RWPE2 (cell line): ENCODE measurements around the gene HGD.

ENCODE experiments used
- ATAC-seq: fragments of 200-7000 bp; cut with Tn5 transposase; 3 replicates; pipeline ENCODE4 v1.9.1; 2021; ENCODE audit warnings: low read depth
- DNase-seq: peaks from one replicate; pipeline ENCODE4 v3.0.0-alpha.2; 2020; ENCODE audit warnings: low spot score
- H3K27ac ChIP-seq: fragments of 450-650 bp; 2 replicates; pipeline ENCODE4 v1.5.1; 2017; ENCODE audit warnings: mild to moderate bottlenecking; ENCODE audit not compliant: poor library complexity, severe bottlenecking
- H3K27me3 ChIP-seq: fragments of 250-450 bp; sonication (Bioruptor Pico); 2 replicates; pipeline ENCODE4 v1.5.1; 2021; ENCODE audit warnings: mild to moderate bottlenecking, moderate library complexity; ENCODE audit not compliant: insufficient read depth, poor library complexity, severe bottlenecking
- H3K36me3 ChIP-seq: fragments of 250-450 bp; sonication (Bioruptor Pico); 2 replicates; pipeline ENCODE4 v1.5.1; 2020; ENCODE audit warnings: low read depth, mild to moderate bottlenecking, moderate library complexity
- H3K4me1 ChIP-seq: fragments of 250-450 bp; sonication (Bioruptor Pico); 2 replicates; pipeline ENCODE4 v1.5.1; 2021; ENCODE audit warnings: mild to moderate bottlenecking, moderate library complexity; ENCODE audit not compliant: insufficient read depth, poor library complexity, severe bottlenecking
- H3K4me3 ChIP-seq: fragments of 250-450 bp; sonication (Bioruptor Pico); 2 replicates; pipeline ENCODE4 v1.5.1; 2021; ENCODE audit warnings: mild to moderate bottlenecking, moderate library complexity; ENCODE audit not compliant: severe bottlenecking
- H3K9me3 ChIP-seq: fragments of 250-450 bp; sonication (Bioruptor Pico); 2 replicates; pipeline ENCODE4 v1.5.1; 2021; ENCODE audit warnings: mild to moderate bottlenecking, moderate library complexity; ENCODE audit not compliant: severe bottlenecking
- TF ChIP-seq, protein P1 (sequence below): fragments of 450-650 bp; IDR thresholded peaks from one replicate; pipeline ENCODE4 v1.5.1; 2017; ENCODE audit warnings: mild to moderate bottlenecking, moderate library complexity; ENCODE audit not compliant: poor library complexity, severe bottlenecking

HGD gene

DNA sequence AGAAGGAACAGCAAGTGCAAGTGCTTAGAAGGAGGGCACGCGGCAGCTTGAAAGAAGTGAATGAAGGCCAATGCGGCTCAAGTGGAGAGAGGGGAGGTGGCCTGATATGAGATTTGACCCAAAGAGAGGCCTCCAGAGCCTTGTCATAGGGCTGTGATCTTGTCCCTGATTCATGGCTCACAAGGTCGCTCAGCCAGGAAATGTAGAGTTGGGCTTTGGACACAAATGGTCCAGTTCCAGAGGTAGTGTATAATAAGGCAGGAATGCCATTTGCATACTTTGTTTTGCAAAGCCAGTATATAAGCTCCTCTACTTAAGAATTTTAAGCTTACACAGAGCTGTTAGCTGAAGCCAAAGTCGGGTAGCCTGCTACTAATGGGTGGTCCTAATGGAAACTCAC, 33.7 kb downstream of the HGD start:
- TF ChIP-seq, protein P1, sequence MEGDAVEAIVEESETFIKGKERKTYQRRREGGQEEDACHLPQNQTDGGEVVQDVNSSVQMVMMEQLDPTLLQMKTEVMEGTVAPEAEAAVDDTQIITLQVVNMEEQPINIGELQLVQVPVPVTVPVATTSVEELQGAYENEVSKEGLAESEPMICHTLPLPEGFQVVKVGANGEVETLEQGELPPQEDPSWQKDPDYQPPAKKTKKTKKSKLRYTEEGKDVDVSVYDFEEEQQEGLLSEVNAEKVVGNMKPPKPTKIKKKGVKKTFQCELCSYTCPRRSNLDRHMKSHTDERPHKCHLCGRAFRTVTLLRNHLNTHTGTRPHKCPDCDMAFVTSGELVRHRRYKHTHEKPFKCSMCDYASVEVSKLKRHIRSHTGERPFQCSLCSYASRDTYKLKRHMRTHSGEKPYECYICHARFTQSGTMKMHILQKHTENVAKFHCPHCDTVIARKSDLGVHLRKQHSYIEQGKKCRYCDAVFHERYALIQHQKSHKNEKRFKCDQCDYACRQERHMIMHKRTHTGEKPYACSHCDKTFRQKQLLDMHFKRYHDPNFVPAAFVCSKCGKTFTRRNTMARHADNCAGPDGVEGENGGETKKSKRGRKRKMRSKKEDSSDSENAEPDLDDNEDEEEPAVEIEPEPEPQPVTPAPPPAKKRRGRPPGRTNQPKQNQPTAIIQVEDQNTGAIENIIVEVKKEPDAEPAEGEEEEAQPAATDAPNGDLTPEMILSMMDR = no peak
- Histone ChIP-seq H3K9me3 (no peaks in the 10 kb centered on the region), H3K4me1 (no peaks in the 10 kb centered on the region), H3K4me3 (no peak overlapping the region), H3K36me3 (no peaks in the 10 kb centered on the region), H3K27me3 (no peaks in the 10 kb centered on the region), H3K27ac (no peak overlapping the region)
- DNase-seq (no peak), ATAC-seq (no peak)

DNA sequence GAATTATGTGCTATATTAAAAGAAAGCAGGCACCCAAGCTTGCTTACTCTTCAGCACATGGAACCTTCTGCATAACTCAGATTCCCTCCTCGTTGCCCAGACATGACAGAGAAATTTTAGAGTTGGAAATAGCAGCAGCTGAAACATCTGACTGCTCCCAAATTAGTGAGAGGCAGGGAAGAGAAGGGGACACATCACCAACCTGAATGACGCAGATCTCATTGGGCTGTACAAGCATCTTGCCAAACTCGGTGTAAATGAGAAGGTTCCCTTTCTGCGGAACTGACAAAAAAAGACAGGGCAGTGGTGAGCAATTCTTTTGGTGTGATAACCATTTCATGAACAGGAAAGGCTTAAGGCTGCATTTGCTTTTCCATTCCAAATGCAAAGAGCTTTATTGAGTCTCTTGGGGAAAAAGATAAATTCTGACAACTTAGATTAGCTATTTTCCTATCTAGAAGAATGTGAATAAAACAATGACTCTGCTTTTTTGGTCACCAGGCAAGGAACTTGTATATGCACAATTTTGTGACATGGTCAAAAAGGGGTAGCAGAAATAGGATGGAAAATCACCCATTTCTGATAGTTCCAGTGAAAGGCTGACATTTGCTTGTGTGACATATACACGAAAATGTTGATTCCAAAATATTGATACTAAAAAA, 35.1 kb downstream of the HGD start:
- ATAC-seq (no peak), DNase-seq (no peak)
- H3K27me3 ChIP-seq = no peaks in the 10 kb centered on the region
- no peaks in the 10 kb centered on the region for H3K4me1 ChIP-seq
- H3K36me3 ChIP-seq = no peaks in the 10 kb centered on the region
- TF ChIP-seq, protein P1 = no peak
- H3K27ac ChIP-seq = no peak overlapping the region
- H3K9me3 ChIP-seq = no peaks in the 10 kb centered on the region
- no peak overlapping the region for H3K4me3 ChIP-seq

DNA sequence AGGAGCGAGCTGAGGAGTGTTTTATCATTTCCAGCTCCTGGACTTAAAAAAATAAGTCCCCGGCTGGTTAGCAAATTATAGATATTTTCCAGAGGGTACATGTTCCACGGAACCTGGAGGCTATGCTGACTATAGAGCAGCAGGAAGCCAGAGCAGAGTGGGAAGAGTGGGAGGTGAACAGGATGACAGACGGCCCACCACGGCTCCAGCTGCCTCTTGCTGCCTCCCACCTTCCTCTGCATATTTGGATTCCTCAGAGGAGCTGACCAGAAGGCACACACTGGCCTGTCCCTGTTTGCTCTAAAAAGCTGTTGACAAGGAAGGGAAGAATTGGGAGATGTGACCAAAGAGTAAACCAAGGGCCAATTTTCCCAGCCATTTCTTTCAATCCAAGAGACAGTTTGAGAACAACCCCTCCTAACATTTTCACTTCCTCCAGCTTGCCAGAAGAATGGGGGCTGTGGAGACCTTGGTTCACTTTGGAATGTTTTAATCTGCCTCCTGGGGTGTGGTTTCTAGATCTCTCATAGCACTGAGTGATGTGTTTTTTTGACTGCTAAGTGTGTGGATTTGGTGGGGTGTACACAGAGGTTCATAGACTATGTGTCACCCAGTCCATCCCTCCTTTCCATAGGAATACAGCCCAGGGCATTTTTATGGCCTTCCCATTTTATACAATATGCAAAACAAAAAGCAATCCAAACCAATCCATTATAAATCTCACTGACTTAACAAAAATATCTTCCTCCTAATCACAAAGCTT, 36.8 kb downstream of the HGD start:
- no peak overlapping the region for H3K4me3 ChIP-seq
- ATAC-seq (no peak), DNase-seq (no peak)
- H3K36me3 ChIP-seq = no peaks in the 10 kb centered on the region
- H3K9me3 ChIP-seq = no peaks in the 10 kb centered on the region
- H3K27ac ChIP-seq = no peak overlapping the region
- no peaks in the 10 kb centered on the region for H3K27me3 ChIP-seq
- TF ChIP-seq, protein P1 = no peak
- no peaks in the 10 kb centered on the region for H3K4me1 ChIP-seq

GRCh38 chr3:120642368-120642948, 39.6 kb downstream of the HGD start:
- DNase-seq (no peak), ATAC-seq (no peak)
- TF ChIP-seq, protein P1 = no peak
- no peaks in the 10 kb centered on the region for H3K9me3 ChIP-seq
- no peaks in the 10 kb centered on the region for H3K27me3 ChIP-seq
- H3K36me3 ChIP-seq = no peaks in the 10 kb centered on the region
- H3K27ac ChIP-seq = no peak overlapping the region
- H3K4me1 ChIP-seq = no peaks in the 10 kb centered on the region
- no peak overlapping the region for H3K4me3 ChIP-seq
